ENCODE measurements around the gene TCF12.

TCF12 gene

DNA sequence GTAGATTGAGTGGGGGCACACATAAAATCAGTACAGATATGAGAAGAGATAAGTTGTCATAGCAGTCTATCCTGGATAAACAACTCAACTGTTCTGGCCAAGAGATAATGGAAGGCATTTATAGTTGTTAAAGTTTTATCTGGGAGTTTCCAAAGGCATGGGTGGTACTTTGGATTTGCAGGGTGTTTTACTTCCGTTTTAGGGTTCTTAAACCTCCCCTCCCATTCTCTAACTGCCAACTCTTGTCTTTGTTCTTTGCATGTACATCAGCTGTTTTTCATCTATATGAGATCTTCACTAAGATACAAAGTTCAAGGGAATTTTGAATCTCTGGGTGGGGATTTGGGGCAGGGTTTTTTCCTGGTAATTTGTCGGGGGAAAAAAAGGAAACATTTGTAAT, 283.1 kb downstream of the TCF12 start:
- no peak for DNase-seq (ENCODE audit: low read depth)
- TF ChIP-seq, protein P1, sequence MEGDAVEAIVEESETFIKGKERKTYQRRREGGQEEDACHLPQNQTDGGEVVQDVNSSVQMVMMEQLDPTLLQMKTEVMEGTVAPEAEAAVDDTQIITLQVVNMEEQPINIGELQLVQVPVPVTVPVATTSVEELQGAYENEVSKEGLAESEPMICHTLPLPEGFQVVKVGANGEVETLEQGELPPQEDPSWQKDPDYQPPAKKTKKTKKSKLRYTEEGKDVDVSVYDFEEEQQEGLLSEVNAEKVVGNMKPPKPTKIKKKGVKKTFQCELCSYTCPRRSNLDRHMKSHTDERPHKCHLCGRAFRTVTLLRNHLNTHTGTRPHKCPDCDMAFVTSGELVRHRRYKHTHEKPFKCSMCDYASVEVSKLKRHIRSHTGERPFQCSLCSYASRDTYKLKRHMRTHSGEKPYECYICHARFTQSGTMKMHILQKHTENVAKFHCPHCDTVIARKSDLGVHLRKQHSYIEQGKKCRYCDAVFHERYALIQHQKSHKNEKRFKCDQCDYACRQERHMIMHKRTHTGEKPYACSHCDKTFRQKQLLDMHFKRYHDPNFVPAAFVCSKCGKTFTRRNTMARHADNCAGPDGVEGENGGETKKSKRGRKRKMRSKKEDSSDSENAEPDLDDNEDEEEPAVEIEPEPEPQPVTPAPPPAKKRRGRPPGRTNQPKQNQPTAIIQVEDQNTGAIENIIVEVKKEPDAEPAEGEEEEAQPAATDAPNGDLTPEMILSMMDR (IDR thresholded peaks at IDR 0.05; ENCODE audit: insufficient read depth, low read depth, low read length, missing control alignments), result no peak
- no peak overlapping the region for H3K4me3 ChIP-seq (ENCODE audit: low read length)

DNA sequence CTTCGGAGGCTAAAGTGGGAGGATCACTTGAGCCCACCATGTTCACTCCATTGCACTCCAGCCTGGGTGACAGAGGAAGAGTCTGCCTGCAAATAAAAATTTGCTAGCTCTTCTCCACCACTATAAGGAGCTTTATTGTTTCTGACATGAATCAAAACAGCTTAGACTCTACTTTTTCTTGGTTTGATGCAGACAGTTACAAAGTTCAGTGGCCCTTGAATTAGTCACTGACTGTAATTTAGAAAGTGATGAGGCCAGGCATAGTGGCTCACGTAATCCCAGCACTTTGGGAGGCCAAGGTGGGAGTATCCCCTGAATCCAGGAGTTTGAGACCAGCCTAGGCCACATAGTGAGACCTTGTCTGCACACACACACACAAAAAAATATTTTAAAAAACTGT, 285.5 kb downstream of the TCF12 start:
- H3K4me3 ChIP-seq (ENCODE audit: low read length), result no peak overlapping the region
- no peak for DNase-seq (ENCODE audit: low read depth)
- TF ChIP-seq, protein P1 (IDR thresholded peaks at IDR 0.05; ENCODE audit: insufficient read depth, low read depth, low read length, missing control alignments), result no peak

DNA sequence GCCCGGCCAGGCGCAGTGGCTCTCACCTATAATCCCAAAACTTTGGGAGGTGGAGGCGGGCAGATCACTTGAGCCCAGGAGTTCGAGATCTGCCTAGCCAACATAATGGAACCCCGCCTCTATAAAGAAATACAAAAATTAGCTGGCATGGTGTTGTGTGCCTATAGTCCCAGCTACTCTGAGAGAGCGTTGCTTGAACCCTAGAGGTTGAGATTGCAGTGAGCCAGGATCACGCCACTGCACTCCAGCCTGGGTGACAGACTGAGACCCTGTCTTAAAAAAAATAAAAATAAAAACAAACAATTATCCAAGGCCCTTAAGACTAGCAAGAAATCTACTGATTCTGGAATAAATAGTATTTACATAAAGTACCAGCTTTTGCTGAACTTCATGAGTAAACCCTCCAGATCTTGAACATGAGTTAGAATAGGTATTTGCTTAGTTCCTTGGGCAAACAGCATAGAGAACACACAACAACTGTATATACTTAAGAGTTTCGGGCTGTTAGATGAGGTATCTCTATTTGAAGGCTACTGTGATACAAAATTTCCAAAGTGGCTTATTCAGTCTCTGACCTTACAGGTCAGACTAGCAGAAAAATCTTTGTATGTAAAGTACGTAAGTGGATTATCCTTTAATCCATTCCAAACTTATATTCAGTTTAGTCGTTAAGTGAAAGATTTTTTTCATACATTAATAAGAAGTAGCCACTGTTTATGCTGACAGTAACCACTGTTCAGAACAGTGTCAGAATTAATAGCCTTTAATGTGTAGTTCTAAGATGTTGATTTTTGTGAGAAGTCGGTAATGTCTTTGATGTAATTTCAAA, 286.8 kb downstream of the TCF12 start:
- H3K4me3 ChIP-seq (ENCODE audit: low read length), result no peak overlapping the region
- DNase-seq (ENCODE audit: low read depth), result no peak
- TF ChIP-seq, protein P1 (IDR thresholded peaks at IDR 0.05; ENCODE audit: insufficient read depth, low read depth, low read length, missing control alignments), result no peak

DNA sequence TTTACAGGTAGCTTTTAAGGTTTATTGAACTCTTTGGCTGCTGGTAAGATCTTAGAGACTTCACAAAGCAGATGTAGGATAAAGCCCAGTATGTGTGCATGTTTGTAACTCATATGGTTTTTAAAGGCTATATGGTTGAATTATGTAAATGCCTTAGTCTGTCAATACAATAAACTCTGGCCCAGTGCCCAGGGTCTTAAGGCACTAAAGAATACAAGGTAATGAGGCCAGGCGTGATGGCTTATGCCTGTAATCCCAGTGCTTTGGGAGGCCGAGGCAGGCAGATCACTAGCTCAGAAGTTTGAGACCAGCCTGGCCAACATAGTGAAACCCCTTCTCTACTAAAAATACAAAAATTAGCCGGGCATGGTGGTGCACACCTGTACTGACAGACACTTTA, 287.6 kb downstream of the TCF12 start:
- no peak overlapping the region for H3K4me3 ChIP-seq (ENCODE audit: low read length)
- TF ChIP-seq, protein P1 (IDR thresholded peaks at IDR 0.05; ENCODE audit: insufficient read depth, low read depth, low read length, missing control alignments), result no peak

DNA sequence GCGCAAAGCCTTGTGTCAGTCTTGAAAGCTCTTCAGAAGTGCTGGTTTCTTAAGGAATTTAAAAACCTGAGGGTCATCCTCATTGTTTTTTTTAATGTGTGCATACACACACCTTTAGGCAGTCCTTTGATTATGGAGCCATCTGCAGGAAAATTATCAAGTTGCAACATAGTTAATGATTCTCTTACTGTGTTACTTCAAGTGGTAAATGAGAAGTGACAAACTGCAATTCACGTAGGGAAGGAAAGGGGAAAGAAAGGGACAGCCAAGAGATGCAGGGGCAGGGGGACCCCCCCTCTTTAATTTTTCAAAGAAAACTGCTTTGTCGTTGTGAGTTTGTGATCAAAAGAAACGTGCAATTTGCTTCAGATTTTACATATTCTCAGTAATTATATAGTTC, 295.4 kb downstream of the TCF12 start:
- TF ChIP-seq, protein P1 (IDR thresholded peaks at IDR 0.05; ENCODE audit: insufficient read depth, low read depth, low read length, missing control alignments), result peak; percentile 53
- H3K4me3 ChIP-seq (ENCODE audit: low read length), result no peak overlapping the region
- DNase-seq (ENCODE audit: low read depth), result peak; percentile 48

More for the DNA sequence above, 287.6 kb downstream of the TCF12 start:
- DNase-seq (ENCODE audit: low read depth), result no peak

DNA sequence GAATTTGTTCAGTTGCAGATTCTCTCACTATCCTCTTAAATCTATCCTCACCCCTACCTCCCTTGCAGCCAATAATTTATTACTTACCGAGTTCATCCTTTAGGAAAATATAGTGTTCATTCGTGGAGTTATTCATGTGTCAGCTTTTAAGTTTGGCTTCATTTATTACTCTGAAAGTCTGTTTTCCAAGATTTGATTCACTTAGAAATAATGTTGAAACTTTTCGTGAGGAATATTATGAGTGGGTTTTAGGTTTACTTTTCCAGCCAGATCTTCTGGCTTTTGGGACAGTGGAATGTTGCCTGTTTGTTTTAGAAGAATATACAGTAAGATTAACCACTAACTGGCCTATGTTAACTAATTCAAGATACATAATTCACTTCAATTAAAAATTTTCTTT, 296.9 kb downstream of the TCF12 start:
- H3K4me3 ChIP-seq (ENCODE audit: low read length), result no peak overlapping the region
- no peak for DNase-seq (ENCODE audit: low read depth)
- TF ChIP-seq, protein P1 (IDR thresholded peaks at IDR 0.05; ENCODE audit: insufficient read depth, low read depth, low read length, missing control alignments), result no peak

DNA sequence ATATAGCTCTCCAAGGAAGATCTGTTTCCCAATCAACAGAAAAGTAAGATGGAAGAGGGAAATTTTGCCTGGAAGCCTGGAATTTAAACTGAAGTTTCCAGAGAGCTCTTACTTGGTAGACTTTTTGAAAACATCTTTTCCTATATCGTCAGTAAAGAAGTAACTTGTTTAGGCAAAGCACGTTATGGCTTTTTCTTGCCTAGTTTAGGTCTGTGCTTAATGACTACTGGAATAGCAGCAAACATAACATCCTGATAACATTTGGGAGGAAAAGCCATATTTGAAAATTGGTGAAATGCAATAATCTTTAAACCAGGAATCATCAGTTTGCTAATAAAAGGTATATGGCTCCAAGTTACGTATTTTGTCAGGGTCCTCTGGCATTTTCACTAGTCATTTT, 297.4 kb downstream of the TCF12 start:
- TF ChIP-seq, protein P1 (IDR thresholded peaks at IDR 0.05; ENCODE audit: insufficient read depth, low read depth, low read length, missing control alignments), result no peak
- DNase-seq (ENCODE audit: low read depth), result no peak
- no peak overlapping the region for H3K4me3 ChIP-seq (ENCODE audit: low read length)

All from epithelial cell of esophagus (primary cell).